IgD-negative memory B cell (primary cell): ENCODE measurements around the gene MVD. TPM values are rescaled to one million over a fixed set of nuclear protein-coding genes. Genes with fewer than 3 reads are reported as not detected.
A peak's percentile ranks its signal among the peaks of the same experiment; 100 is the strongest.

Experiments used
- H3K27ac Mint-ChIP-seq, 3 donors: one replicate each; pipeline ENCODE4 v1.8.0; 2020 to 2022; ENCODE audit warnings: mild to moderate bottlenecking in 3 of 3, mixed read lengths in 3 of 3, moderate library complexity in 1 of 3
- H3K27me3 Mint-ChIP-seq: one replicate; pipeline ENCODE4 v1.8.0; 2021; ENCODE audit warnings: mixed read lengths
- H3K36me3 Mint-ChIP-seq: one replicate; pipeline ENCODE4 v1.8.0; 2020; ENCODE audit warnings: mild to moderate bottlenecking, mixed read lengths
- H3K4me1 Mint-ChIP-seq, 3 donors: one replicate each; pipeline ENCODE4 v1.8.0; 2020 to 2022; ENCODE audit warnings: mixed read lengths in 3 of 3, mild to moderate bottlenecking in 1 of 3
- H3K4me3 Mint-ChIP-seq, 4 donors: one replicate each; pipeline ENCODE4 v1.8.0; 2020 to 2022; ENCODE audit warnings: mild to moderate bottlenecking in 4 of 4, mixed read lengths in 4 of 4, moderate library complexity in 3 of 4
- H3K9me3 Mint-ChIP-seq, 3 donors: one replicate each; pipeline ENCODE4 v1.8.0; 2020 to 2021; ENCODE audit warnings: mixed read lengths in 3 of 3, mild to moderate bottlenecking in 1 of 3
- polyA plus RNA-seq: library from polyadenylated mRNA; unstranded; fragments of 300-500 nt; fragmentation: Illumina TruSeq; gene quantifications from one replicate; pipeline ENCODE4 v1.2.3, GENCODE V29; 2021

The MVD gene
- polyA plus RNA-seq, 1 donor from 2014 or later, result 26.0 TPM

DNA sequence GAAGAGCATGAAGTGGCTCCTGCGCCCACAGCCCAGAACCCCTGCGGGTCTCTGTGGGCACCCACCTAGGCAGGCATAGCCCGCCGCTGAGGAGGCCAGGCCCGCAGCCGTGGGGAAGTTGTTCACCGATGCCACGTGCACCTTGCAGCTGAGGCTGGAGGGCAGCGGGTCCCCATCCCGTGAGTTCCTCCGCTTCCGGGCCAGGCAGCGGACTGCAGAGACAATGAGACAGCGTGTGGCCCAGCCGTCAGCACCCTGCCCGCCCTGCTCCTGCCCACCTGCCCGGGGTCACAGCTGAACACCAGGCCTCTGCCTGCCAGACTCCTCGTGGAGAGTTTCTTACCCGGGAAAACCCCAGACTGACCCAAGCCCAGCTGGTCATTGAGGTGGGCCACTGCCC lies 5.5 kb downstream of the MVD start:
- H3K36me3 Mint-ChIP-seq, result peaks cover 2% of the 10 kb centered on the region
- H3K9me3 Mint-ChIP-seq, result no peaks in the 10 kb centered on the region

GRCh38 chr16:88656291-88656980 lies 6.5 kb downstream of the MVD start:
- H3K27me3 Mint-ChIP-seq, result no peaks in the 10 kb centered on the region
- H3K36me3 Mint-ChIP-seq, result peaks cover 2% of the 10 kb centered on the region
- H3K27ac Mint-ChIP-seq, result no peak overlapping the region
- H3K4me3 Mint-ChIP-seq, result no peak overlapping the region
- H3K9me3 Mint-ChIP-seq, result no peaks in the 10 kb centered on the region
- H3K4me1 Mint-ChIP-seq, result peaks cover 4 to 10% (median 7%) of the 10 kb centered on the region in 3 donors

More for the DNA sequence above, 5.5 kb downstream of the MVD start:
- no peak overlapping the region for H3K27ac Mint-ChIP-seq
- H3K4me1 Mint-ChIP-seq, result peaks cover 7 to 14% (median 11%) of the 10 kb centered on the region in 3 donors
- H3K27me3 Mint-ChIP-seq, result no peaks in the 10 kb centered on the region
- H3K4me3 Mint-ChIP-seq, result no peak overlapping the region

- Mint-ChIP-seq H3K4me1 (peaks cover 2 to 6% (median 5%) of the 10 kb centered on the region in 3 donors), H3K4me3 (no peak overlapping the region), H3K9me3 (no peaks in the 10 kb centered on the region), H3K27ac (no peak overlapping the region), H3K27me3 (no peaks in the 10 kb centered on the region), H3K36me3 (peaks cover 2% of the 10 kb centered on the region)
These were observed 7.1 kb downstream of the MVD start for GRCh38 chr16:88655733-88656281.

GRCh38 chr16:88655053-88655732 lies 7.7 kb downstream of the MVD start:
- peak overlapping the region in 1 of 4 donors; percentile 69 for H3K4me3 Mint-ChIP-seq

DNA sequence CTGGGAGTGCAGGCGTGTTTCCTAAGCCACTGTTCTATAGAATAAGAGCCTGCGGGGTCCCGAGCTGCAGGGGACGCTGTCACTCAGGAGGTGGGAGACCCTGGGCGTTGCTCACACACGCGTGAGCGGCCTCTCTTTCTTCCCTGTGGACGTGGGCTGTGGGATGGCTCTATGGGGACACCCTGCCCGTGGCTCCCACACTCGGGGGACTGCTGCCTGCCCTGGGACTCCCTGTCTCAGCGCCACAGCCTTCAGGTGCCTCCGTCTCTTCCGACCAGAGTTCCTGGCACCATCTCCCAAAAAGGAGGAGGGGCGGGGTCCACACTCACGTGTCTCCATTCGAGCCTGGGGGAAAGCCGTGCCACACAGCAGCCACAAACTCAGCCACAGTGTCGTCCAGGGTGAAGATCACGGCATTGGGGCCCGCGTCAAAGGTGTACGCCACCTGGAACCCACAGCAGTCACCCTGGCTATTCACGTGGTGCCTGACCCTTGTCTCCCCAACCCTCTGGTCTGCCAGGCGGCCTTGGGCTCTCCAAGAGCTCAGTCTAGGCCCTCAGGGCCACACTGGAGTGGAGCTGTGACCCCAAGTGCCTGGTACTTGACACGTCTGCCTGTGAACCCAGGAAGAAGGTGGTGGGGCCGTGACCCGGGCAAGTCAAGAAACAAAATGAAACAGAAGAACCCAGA lies 8.4 kb downstream of the MVD start:
- Mint-ChIP-seq H3K9me3 (no peaks in the 10 kb centered on the region), H3K4me1 (peaks cover 2 to 5% (median 4%) of the 10 kb centered on the region in 3 donors), H3K27me3 (no peaks in the 10 kb centered on the region), H3K36me3 (peaks cover 2% of the 10 kb centered on the region), H3K4me3 (peak overlapping the region in 1 of 4 donors; percentile 69), H3K27ac (peak overlapping the region; percentile 72 to 78 (median 76))

More at GRCh38 chr16:88655053-88655732, 7.7 kb downstream of the MVD start:
- H3K4me1 Mint-ChIP-seq, result peaks cover 2 to 6% (median 5%) of the 10 kb centered on the region in 3 donors
- no peaks in the 10 kb centered on the region for H3K27me3 Mint-ChIP-seq
- H3K9me3 Mint-ChIP-seq, result no peaks in the 10 kb centered on the region
- H3K36me3 Mint-ChIP-seq, result peaks cover 2% of the 10 kb centered on the region
- H3K27ac Mint-ChIP-seq, result peak overlapping the region; percentile 72 to 78 (median 76)

GRCh38 chr16:88653596-88654362 lies 9.1 kb downstream of the MVD start:
- Mint-ChIP-seq H3K4me3 (peak overlapping the region in 2 of 4 donors; percentile 69 to 83), H3K27ac (peak overlapping the region in 2 of 3 donors; percentile 67 to 78), H3K4me1 (peaks cover 2 to 10% (median 10%) of the 10 kb centered on the region in 3 donors), H3K27me3 (no peaks in the 10 kb centered on the region), H3K9me3 (no peaks in the 10 kb centered on the region), H3K36me3 (peaks cover 2% of the 10 kb centered on the region)

DNA sequence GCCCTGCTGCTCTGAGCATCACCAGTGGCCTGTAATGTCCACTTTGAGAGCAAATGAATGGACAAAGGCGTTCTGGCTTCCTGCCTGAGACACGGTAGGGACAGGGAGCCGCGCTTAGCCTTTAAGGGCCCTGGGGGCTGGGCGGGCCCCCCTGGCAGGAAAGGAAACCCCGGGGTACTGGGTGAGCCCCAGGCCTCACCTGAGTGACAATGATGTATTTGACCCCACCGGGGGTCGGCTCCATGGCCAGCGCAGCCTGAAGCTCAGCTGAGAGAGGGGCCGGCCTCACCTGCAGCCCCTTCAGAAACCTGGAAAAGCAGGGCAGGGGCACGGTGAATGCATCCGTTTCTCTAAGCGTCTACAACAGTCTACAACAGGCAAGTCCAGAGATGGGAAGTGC lies 9.8 kb downstream of the MVD start:
- peak overlapping the region in 2 of 4 donors; percentile 69 to 83 for H3K4me3 Mint-ChIP-seq
- no peaks in the 10 kb centered on the region for H3K27me3 Mint-ChIP-seq
- peak overlapping the region in 2 of 3 donors; percentile 39 to 78 for H3K27ac Mint-ChIP-seq
- no peaks in the 10 kb centered on the region for H3K9me3 Mint-ChIP-seq
- peaks cover 2% of the 10 kb centered on the region for H3K36me3 Mint-ChIP-seq
- H3K4me1 Mint-ChIP-seq, result peaks cover 6 to 15% (median 13%) of the 10 kb centered on the region in 3 donors

GRCh38 chr16:88652762-88653063 lies 10.2 kb downstream of the MVD start:
- Mint-ChIP-seq H3K4me3 (peak overlapping the region in 1 of 4 donors; percentile 52), H3K27me3 (no peaks in the 10 kb centered on the region), H3K4me1 (peaks cover 7 to 15% (median 13%) of the 10 kb centered on the region in 3 donors), H3K36me3 (peaks cover 2% of the 10 kb centered on the region), H3K27ac (peak overlapping the region in 2 of 3 donors; percentile 39 to 99), H3K9me3 (no peaks in the 10 kb centered on the region)

DNA sequence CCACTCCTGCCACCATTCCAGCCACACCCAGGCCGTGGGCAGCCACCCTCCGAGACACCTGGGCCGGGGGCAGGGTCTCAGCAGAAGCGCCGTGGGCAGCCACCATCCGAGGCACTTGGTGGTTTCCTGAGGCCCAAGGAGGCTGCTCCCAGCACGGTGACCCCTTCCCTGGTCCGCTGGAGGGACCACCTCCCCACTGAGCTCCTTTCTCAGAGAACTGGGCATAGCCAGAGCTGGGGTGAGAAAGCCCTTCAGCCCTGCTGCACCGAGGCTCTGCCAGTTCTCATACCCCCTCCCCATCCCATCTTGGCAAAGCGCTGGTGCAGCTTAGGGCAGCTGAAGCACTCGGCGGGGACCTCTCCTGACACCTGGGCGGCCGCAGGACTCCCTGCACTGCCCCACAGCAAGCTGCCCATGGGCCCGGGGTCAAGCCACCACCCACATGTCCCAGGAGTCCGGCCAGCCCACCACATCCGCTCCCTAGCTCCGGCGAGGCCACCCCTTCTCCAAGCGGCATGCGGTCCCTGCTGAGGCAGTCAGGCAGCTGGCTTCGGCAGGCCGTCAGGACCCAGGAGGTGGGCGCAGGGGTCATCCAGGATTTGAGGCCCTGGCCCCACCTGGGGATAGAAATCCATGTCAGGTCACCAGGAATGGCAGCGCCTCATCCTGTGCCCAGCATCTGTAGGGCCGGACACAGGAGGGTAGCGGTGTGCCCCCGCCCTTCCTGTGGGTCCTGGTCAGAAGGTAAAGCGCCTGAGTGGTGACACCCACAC lies 10.7 kb downstream of the MVD start:
- H3K4me1 Mint-ChIP-seq, result peaks cover 7 to 15% (median 13%) of the 10 kb centered on the region in 3 donors
- peak overlapping the region; percentile 68 to 97 (median 96) for H3K4me3 Mint-ChIP-seq
- peak overlapping the region; percentile 98 to 99 (median 99) for H3K27ac Mint-ChIP-seq
- no peaks in the 10 kb centered on the region for H3K27me3 Mint-ChIP-seq
- no peaks in the 10 kb centered on the region for H3K9me3 Mint-ChIP-seq
- H3K36me3 Mint-ChIP-seq, result peaks cover 2% of the 10 kb centered on the region

DNA sequence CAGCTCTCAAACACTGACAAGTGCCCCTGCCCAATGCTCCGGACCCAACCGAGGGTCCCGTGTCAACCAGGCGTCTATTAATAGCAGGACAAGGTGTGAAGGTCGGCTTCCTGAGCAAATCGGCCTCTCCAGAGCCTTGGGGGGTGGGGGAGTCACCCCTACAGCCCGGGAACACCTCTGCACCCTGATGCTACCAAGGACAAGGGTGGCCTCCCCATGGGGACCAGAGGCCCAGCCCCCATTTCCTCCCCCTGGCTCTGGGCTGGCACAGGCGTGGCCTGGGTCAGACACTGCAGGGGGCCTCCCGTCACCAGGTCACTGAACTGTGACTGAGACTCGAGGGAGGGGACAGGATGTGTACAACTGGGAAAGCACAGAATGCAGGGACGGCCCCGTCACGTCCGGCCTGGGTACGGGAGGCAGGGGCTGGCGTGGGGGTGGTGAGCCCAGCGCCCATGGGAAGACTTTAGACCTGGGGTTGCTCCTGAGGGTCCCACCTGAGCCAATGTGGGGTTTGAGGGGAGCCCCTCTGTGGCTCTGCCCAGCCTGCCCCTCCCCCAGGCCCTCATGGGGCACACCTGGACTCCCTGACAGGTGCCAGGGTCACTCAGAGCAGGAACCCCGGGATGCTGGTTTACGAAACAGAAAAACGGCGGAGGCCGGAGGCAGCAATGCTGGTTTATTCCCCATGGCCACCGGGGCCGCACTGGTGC lies 11.5 kb downstream of the MVD start:
- Mint-ChIP-seq H3K27ac (peak overlapping the region; percentile 98 to 99 (median 99)), H3K4me3 (peak overlapping the region; percentile 94 to 99 (median 97)), H3K9me3 (no peaks in the 10 kb centered on the region), H3K27me3 (no peaks in the 10 kb centered on the region), H3K36me3 (peaks cover 2% of the 10 kb centered on the region), H3K4me1 (peaks cover 7 to 15% (median 13%) of the 10 kb centered on the region in 3 donors)

- Mint-ChIP-seq H3K9me3 (no peaks in the 10 kb centered on the region), H3K27me3 (no peaks in the 10 kb centered on the region), H3K36me3 (peaks cover 2% of the 10 kb centered on the region), H3K4me1 (peaks cover 7 to 15% (median 13%) of the 10 kb centered on the region in 3 donors), H3K27ac (peak within 1 kb of the TSS; percentile 98 to 99 (median 99)), H3K4me3 (peak within 1 kb of the TSS; percentile 94 to 99 (median 97))
These were observed 12.1 kb downstream of the MVD start, which contains the start of gene CYBA for GRCh38 chr16:88650749-88651275. CYBA (minus strand) TSS chr16:88651053; CDS start chr16:88651013, 40 bp downstream.

GRCh38 chr16:88649924-88650748 lies 12.8 kb downstream of the MVD start:
- H3K36me3 Mint-ChIP-seq, result peaks cover 2% of the 10 kb centered on the region
- H3K27me3 Mint-ChIP-seq, result no peaks in the 10 kb centered on the region
- peak overlapping the region; percentile 98 to 99 (median 99) for H3K27ac Mint-ChIP-seq
- peak overlapping the region; percentile 94 to 99 (median 97) for H3K4me3 Mint-ChIP-seq
- peaks cover 8 to 15% (median 13%) of the 10 kb centered on the region in 3 donors for H3K4me1 Mint-ChIP-seq
- H3K9me3 Mint-ChIP-seq, result no peaks in the 10 kb centered on the region
